Activated CD4-positive, alpha-beta T cell treated with anti-CD3 and anti-CD28 coated beads for 36 hours (primary cell): ENCODE results near the gene CDH12. TPM values are rescaled to one million over a fixed set of nuclear protein-coding genes. Genes with fewer than 3 reads are reported as not detected.
"Not testable (repeated sequence)": the region's sequence is repeated elsewhere in the genome, so short reads cannot be mapped to it uniquely, and the experiment has no call there.

Source experiments
- ATAC-seq: fragments of 200-7000 bp; cut with Tn5 transposase; one replicate; pipeline ENCODE4 v1.10.0; 2021; ENCODE audit warnings: mild to moderate bottlenecking, moderate library complexity
- CTCF ChIA-PET: fragments of 350-600 bp; sonication (Branson Sonifier 250); formaldehyde crosslinking; loops from one replicate; lab custom pipeline; 2021; ENCODE audit warnings: antibody characterized with exemption; lab: Charles Lee
- POLR2A ChIA-PET: fragments of 350-600 bp; sonication (Branson Sonifier 250); formaldehyde crosslinking; loops from one replicate; lab custom pipeline; 2021; ENCODE audit warnings: antibody characterized with exemption, inconsistent platforms; lab: Charles Lee
- DNase-seq: peaks from one replicate; pipeline ENCODE4 v3.0.0-alpha.2; 2020
- H3K27ac Mint-ChIP-seq: one replicate; pipeline ENCODE4 v1.8.0; 2021; ENCODE audit warnings: mixed read lengths
- H3K27me3 Mint-ChIP-seq: one replicate; pipeline ENCODE4 v1.8.0; 2021; ENCODE audit warnings: mixed read lengths
- H3K36me3 Mint-ChIP-seq: one replicate; pipeline ENCODE4 v1.8.0; 2021; ENCODE audit warnings: low read depth, mixed read lengths
- H3K4me1 Mint-ChIP-seq: one replicate; pipeline ENCODE4 v1.8.0; 2021; ENCODE audit warnings: mixed read lengths
- H3K4me3 Mint-ChIP-seq: one replicate; pipeline ENCODE4 v1.8.0; 2021; ENCODE audit warnings: mild to moderate bottlenecking, moderate library complexity, mixed read lengths
- H3K9me3 Mint-ChIP-seq: one replicate; pipeline ENCODE4 v1.8.0; 2021; ENCODE audit warnings: low read depth, mixed read lengths
- intact Hi-C, 2 experiments: fragments of 100-400 bp; cut with DNase I in 1 of 2; cut with micrococcal nuclease in 1 of 2; formaldehyde crosslinking; loops; one replicate each; pipeline versions ENCODE4 v1.14.2 to v1.15.1; 2022 to 2024; cut with DNase I, micrococcal nuclease
- total RNA-seq, 2 experiments: library from RNA; stranded (reverse); gene quantifications; one replicate each; pipeline ENCODE4 v1.2.3, GENCODE V29; 2021

CDH12 gene
- total RNA-seq, 2 experiments from 2014 or later, result not detected

DNA sequence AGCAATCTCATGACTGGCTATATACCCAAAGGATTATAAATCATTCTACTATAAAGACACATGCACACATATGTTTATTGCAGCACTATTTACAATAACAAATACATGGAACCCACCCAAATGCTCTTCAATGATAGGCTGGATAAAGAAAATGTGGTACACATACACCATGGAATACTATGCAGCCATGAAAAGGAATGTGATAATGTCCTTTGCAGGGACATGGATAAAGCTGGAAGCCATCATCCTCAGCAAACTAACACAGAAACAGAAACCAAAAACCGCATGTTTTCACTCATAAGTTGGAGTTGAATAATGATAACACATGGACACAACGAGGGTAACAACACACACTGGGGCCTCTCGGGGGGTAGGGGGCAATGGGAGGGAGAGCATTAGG is 520.2 kb downstream of the CDH12 start:
- H3K4me1 Mint-ChIP-seq, intact Hi-C loops, H3K27ac Mint-ChIP-seq, ATAC-seq, POLR2A ChIA-PET, H3K27me3 Mint-ChIP-seq, CTCF ChIA-PET, H3K36me3 Mint-ChIP-seq, H3K4me3 Mint-ChIP-seq, DNase-seq: not testable (repeated sequence)
- peaks cover 32% of the 10 kb centered on the region for H3K9me3 Mint-ChIP-seq

DNA sequence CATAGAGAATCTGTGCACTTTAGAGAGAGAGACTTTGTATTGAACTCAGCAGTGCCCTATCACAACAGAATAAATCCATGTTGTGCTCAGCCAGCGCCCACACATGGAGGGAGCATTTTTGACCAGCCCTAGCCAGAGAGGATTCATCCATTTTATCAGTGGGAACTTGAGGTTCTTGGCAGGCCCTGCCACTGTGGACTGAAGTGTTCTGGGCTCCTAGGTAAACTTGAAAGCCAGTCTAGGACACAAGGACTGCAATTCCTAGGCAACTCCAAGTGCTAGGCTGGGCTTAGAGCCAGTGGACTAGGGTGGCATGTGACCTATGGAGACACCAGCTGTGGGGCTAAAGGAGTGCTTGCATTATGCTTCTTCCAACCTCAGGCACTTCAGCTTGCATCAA is 523.5 kb downstream of the CDH12 start:
- Mint-ChIP-seq H3K4me3 (no peak overlapping the region), H3K4me1 (no peaks in the 10 kb centered on the region), H3K27me3 (no peaks in the 10 kb centered on the region), H3K9me3 (peaks cover 12% of the 10 kb centered on the region), H3K36me3 (no peaks in the 10 kb centered on the region), H3K27ac (no peak overlapping the region)
- ATAC-seq (no peak), DNase-seq (no peak)
- CTCF ChIA-PET, result no interaction called here
- intact Hi-C loops, result no loop called here
- POLR2A ChIA-PET, result no interaction called here

DNA sequence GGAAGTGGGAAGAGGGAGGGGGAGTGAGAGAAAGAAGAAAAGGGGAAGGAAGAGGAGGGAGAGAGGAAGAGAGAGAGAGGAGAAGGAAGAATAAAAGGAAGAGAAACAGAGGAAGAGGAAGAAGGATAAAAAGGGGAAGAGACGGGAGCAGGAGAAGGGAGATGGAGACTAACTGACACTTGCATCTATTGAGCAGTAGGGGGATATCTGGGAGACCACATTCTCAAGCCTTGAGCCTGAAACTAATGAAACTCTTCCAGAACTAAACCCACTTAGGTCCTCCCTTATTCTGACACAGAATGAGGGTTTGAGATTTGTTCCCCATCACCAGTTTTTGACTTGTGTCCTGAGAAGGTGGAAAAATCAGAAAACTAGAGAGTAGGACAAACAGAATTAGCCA is 533.3 kb downstream of the CDH12 start:
- ChIA-PET POLR2A (no interaction called here), CTCF (no interaction called here)
- Mint-ChIP-seq H3K27ac (no peak overlapping the region), H3K36me3 (no peaks in the 10 kb centered on the region), H3K4me3 (no peak overlapping the region), H3K4me1 (no peaks in the 10 kb centered on the region), H3K9me3 (peaks cover 7% of the 10 kb centered on the region), H3K27me3 (no peaks in the 10 kb centered on the region)
- ATAC-seq (no peak), DNase-seq (no peak)
- intact Hi-C loops, result no loop called here

DNA sequence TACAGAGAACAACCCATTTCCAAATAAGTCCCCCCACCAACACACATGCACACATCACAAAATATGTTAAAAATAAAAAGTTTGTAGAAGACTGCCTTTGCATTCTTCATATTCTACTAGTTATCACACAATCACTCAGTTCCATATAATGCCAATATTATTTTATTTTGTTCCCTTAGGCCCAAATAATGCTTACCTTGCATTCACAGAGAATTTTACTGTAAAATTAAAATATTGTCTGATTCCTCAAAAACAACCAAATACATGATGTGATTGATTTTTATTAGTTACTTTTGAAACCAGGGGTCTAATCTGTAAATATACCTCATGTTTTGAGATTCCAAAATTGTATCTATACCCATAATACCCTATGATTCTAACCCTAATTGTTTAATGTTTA is 536.9 kb downstream of the CDH12 start:
- no peak overlapping the region for H3K4me3 Mint-ChIP-seq
- H3K36me3 Mint-ChIP-seq, result no peaks in the 10 kb centered on the region
- H3K27me3 Mint-ChIP-seq, result no peaks in the 10 kb centered on the region
- H3K4me1 Mint-ChIP-seq, result no peaks in the 10 kb centered on the region
- intact Hi-C loops, result no loop called here
- ChIA-PET CTCF (interaction anchor here (0.5 kb wide), 1 partner anchor 665 kb away, joined by 4 read pairs; no protein-coding TSS in a partner anchor), POLR2A (no interaction called here)
- DNase-seq, result no peak
- peaks cover 9% of the 10 kb centered on the region for H3K9me3 Mint-ChIP-seq
- no peak overlapping the region for H3K27ac Mint-ChIP-seq
- ATAC-seq, result no peak

DNA sequence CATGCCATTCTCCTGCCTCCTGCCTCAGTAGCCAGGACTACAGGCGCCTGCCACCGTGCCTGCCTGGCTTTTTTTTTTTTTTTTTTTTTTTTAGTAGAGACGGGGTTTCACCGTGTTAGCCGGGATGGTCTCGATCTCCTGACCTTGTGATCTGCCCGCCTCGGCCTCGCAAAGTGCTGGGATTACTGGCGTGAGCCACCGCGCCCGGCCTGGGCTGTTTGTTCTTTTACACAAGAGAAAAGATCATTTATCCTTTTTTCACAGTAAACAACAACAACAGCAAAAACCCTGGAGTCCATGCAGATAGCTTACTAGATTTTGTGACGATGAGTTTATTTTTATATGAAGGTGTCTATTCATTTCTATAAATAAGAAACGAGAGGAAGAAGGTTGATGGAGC is 538.1 kb downstream of the CDH12 start:
- POLR2A ChIA-PET, DNase-seq, ATAC-seq, H3K36me3 Mint-ChIP-seq, H3K27ac Mint-ChIP-seq, H3K9me3 Mint-ChIP-seq, H3K4me1 Mint-ChIP-seq, intact Hi-C loops, H3K4me3 Mint-ChIP-seq, H3K27me3 Mint-ChIP-seq, CTCF ChIA-PET: not testable (repeated sequence)

DNA sequence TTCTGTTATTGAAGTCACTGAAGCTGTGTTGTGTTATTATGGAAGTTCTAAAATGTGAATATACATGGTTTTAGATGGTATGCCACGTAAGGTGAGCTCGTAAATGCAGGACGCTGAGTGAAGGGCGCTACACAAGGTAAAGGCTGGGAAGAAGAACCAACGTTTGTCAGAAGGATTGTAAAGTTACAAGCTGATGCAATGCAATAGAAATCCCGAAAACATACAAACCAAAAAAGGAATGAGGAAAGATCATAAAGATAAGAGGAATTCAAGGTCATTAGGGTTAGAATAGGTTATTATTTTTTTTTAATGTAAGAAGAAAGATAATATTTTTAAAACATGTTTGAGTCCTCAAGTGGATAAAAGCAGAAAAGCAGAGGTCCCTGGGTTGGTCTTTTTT is 538.6 kb downstream of the CDH12 start:
- ChIA-PET POLR2A (interaction anchor here (0.7 kb wide), 1 partner anchor 61 kb away, joined by 3 read pairs; no protein-coding TSS in a partner anchor), CTCF (no interaction called here)
- H3K4me3 Mint-ChIP-seq, result no peak overlapping the region
- no peak for DNase-seq
- ATAC-seq, result no peak
- H3K27ac Mint-ChIP-seq, result no peak overlapping the region
- no peaks in the 10 kb centered on the region for H3K27me3 Mint-ChIP-seq
- H3K36me3 Mint-ChIP-seq, result no peaks in the 10 kb centered on the region
- intact Hi-C loops, result no loop called here
- peaks cover 6% of the 10 kb centered on the region for H3K9me3 Mint-ChIP-seq
- H3K4me1 Mint-ChIP-seq, result no peaks in the 10 kb centered on the region

DNA sequence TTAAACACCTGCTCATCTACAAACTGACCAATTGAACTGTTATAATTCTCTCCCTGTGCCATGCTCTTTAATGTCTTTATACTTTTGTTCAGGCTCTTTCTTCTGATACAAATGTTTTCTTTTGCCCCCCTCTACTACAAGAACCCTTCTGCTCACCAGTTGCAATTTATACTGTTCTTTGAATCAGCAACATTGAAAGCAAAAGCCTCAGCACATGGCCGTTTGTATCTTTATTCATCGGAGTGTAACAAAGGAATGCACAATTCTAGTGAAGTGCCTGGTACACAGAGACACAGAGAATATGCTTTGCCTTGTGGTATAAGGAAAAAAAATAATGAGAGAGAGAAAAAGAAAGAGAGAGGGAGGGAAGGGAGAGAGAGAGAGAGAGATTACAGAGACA is 547.1 kb downstream of the CDH12 start:
- no peaks in the 10 kb centered on the region for H3K4me1 Mint-ChIP-seq
- DNase-seq (no peak), ATAC-seq (no peak)
- no peak overlapping the region for H3K4me3 Mint-ChIP-seq
- CTCF ChIA-PET, result no interaction called here
- POLR2A ChIA-PET, result no interaction called here
- H3K27me3 Mint-ChIP-seq, result no peaks in the 10 kb centered on the region
- intact Hi-C loops, result no loop called here
- no peaks in the 10 kb centered on the region for H3K36me3 Mint-ChIP-seq
- no peak overlapping the region for H3K27ac Mint-ChIP-seq
- peaks cover 7% of the 10 kb centered on the region for H3K9me3 Mint-ChIP-seq

DNA sequence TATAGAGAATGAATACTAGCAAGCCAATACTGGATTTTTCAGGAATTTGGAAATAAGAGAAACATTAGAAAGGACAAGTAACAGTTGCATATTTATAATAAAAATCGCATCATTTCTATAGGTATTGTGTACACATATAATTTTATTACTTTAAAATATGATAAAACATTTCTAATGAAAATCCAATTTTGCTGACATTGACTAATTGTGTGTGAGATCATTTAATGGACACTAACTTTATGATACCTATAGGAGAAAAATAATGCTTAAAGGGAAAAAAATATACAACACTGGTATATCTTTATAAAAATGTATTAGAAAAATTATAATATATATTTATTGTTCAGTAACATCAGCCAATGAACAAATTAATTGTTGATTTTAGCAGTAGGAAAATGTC is 557.3 kb downstream of the CDH12 start:
- Mint-ChIP-seq H3K27me3 (no peaks in the 10 kb centered on the region), H3K4me3 (no peak overlapping the region), H3K36me3 (no peaks in the 10 kb centered on the region), H3K27ac (no peak overlapping the region), H3K9me3 (peaks cover 20% of the 10 kb centered on the region), H3K4me1 (no peaks in the 10 kb centered on the region)
- CTCF ChIA-PET, result no interaction called here
- intact Hi-C loops, result no loop called here
- ATAC-seq (no peak), DNase-seq (no peak)
- POLR2A ChIA-PET, result no interaction called here

DNA sequence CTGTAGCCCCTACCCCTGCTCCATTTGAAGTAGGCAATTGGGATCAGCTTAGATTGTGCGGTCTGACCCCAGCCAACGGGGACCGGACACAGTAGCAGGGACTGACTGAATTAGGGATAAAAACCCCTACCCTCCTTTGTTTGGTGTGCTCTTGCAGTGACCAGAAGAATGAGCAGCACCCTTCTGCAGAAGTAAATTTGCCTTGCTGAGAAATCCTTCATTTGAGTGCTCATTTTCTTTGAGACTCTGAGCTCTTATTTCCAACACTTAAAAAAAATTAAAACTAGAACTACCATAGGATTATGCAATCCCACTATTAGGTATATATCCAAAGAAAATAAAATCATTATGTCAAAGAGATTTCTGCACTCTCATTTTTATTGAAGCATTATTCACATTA is 560.0 kb downstream of the CDH12 start:
- H3K27me3 Mint-ChIP-seq, result no peaks in the 10 kb centered on the region
- ChIA-PET CTCF (no interaction called here), POLR2A (no interaction called here)
- H3K36me3 Mint-ChIP-seq, result no peaks in the 10 kb centered on the region
- intact Hi-C loops, result no loop called here
- H3K4me3 Mint-ChIP-seq, result no peak overlapping the region
- no peak overlapping the region for H3K27ac Mint-ChIP-seq
- DNase-seq (no peak), ATAC-seq (no peak)
- H3K9me3 Mint-ChIP-seq, result peaks cover 23% of the 10 kb centered on the region
- no peaks in the 10 kb centered on the region for H3K4me1 Mint-ChIP-seq

DNA sequence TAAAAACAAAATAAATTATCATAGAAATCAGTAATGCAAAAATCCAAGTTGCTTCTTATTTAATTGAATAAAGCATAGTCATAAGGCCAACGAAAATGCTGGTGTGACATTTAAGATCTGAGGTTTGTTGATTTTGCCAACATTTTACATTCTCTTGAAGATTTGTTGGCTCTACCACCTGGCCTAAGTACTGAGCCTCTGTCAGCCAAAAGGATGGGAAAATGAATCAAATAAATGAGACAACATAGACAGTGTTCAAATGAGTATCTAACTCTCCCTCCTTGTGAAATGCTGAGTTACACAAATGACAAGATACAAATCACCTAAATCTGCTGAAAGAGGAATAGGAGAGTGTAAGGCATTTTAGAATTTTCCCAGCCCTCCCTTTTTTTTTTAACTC is 575.0 kb downstream of the CDH12 start:
- Mint-ChIP-seq H3K4me1 (no peaks in the 10 kb centered on the region), H3K27me3 (no peaks in the 10 kb centered on the region), H3K36me3 (no peaks in the 10 kb centered on the region), H3K4me3 (no peak overlapping the region), H3K9me3 (peaks cover 2% of the 10 kb centered on the region), H3K27ac (no peak overlapping the region)
- DNase-seq (no peak), ATAC-seq (no peak)
- CTCF ChIA-PET, result interaction anchor here (1.0 kb wide), 1 partner anchor 25 kb away, joined by 3 read pairs; no protein-coding TSS in a partner anchor
- intact Hi-C loops, result no loop called here
- POLR2A ChIA-PET, result no interaction called here

DNA sequence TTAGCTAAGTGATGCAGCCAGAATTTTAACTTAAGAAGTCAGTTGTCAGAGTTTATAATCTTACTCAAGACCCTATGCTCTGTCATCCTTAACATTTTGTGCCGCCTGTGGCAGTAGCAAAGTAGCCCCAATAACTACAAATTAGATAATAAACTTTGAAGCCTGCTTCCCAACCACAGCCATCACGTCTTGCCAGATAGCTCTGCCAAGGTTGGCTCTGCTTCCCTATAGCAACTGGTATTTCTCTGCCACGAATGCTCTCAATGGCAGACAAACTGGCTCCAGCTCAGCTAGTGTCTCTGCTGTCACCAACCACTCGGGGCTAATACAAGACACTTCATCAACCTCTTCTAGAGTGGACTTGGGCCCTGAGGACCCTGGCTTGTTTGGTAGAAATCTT is 576.1 kb downstream of the CDH12 start:
- ATAC-seq (no peak), DNase-seq (no peak)
- intact Hi-C loops, result no loop called here
- Mint-ChIP-seq H3K27ac (no peak overlapping the region), H3K36me3 (no peaks in the 10 kb centered on the region), H3K4me1 (no peaks in the 10 kb centered on the region), H3K4me3 (no peak overlapping the region), H3K27me3 (no peaks in the 10 kb centered on the region), H3K9me3 (peaks cover 2% of the 10 kb centered on the region)
- POLR2A ChIA-PET, result no interaction called here
- CTCF ChIA-PET, result no interaction called here

DNA sequence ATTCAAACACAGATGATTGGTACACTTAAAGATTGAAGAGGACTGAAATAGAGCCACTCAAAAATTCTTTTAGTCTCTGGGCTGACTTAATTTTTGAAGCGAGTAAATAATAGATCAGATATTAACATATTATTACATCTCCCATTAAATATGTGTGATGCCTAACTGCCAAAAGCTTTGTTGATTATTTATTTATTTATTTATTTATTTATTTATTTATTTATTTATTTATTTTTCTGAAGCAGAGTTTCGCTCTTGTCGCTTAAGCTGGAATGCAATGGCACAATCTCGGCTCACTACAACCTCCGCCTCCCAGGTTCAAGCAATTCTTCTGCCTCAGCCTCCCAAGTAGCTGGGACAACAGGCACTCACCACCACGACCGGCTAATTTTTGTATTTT is 587.3 kb downstream of the CDH12 start:
- H3K4me1 Mint-ChIP-seq, intact Hi-C loops, H3K27ac Mint-ChIP-seq, DNase-seq, H3K4me3 Mint-ChIP-seq, H3K36me3 Mint-ChIP-seq, CTCF ChIA-PET, H3K9me3 Mint-ChIP-seq, POLR2A ChIA-PET, ATAC-seq, H3K27me3 Mint-ChIP-seq: not testable (repeated sequence)

DNA sequence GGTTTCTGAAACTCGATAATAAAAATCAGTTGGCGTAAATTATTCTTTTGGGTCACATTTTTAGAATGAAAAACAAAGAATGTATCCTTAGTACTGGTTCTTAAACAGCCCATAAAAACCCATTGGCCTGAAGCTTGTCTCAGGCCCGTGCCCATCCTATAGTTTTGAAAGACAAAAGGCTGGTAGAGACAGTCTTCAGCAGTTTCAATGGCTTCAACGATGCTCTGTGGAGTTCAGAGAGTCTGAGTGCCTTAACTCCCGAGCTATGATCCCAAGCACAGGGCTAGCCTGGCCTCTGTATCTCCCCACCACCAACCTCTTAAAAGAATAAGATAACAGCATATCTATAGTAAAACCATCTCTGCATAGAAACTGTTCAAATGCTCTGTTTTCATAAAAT is 595.0 kb downstream of the CDH12 start:
- H3K9me3 Mint-ChIP-seq, result peaks cover 1% of the 10 kb centered on the region
- no peaks in the 10 kb centered on the region for H3K36me3 Mint-ChIP-seq
- H3K4me3 Mint-ChIP-seq, result no peak overlapping the region
- CTCF ChIA-PET, result no interaction called here
- H3K27me3 Mint-ChIP-seq, result no peaks in the 10 kb centered on the region
- intact Hi-C loops, result no loop called here
- POLR2A ChIA-PET, result no interaction called here
- H3K4me1 Mint-ChIP-seq, result no peaks in the 10 kb centered on the region
- no peak for DNase-seq
- ATAC-seq, result no peak
- no peak overlapping the region for H3K27ac Mint-ChIP-seq
